H1 (cell line): ENCODE data around the gene SLC38A2. TPM values are rescaled to one million over a fixed set of nuclear protein-coding genes. Genes with fewer than 3 reads are reported as not detected.

Experiments
- CTCF ChIA-PET: fragments of 300-600 bp; sonication (Branson Sonifier 250); formaldehyde crosslinking; loops from one replicate; lab custom pipeline; 2021; ENCODE audit not compliant: partially characterized antibody; lab: Charles Lee
- POLR2A ChIA-PET: fragments of 300-600 bp; sonication (Branson Sonifier 250); formaldehyde crosslinking; loops from one replicate; lab custom pipeline; 2021; ENCODE audit warnings: inconsistent platforms; ENCODE audit not compliant: partially characterized antibody; lab: Charles Lee
- DNase-seq, 2 experiments: peaks; one replicate each; pipeline versions ENCODE4 v3.0.0 to v3.0.0-alpha.2; 2010 to 2022; ENCODE audit warnings: low spot score in 2 of 2, low read depth in 1 of 2, mixed read lengths in 1 of 2
- FAIRE-seq: peaks from 2 replicates; lab custom pipeline; 2011; peaks lifted over from hg19 to GRCh38; lab: Jason Lieb, UNC
- H2AFZ ChIP-seq: 2 replicates; pipeline ENCODE4 v1.8.1; 2012; ENCODE audit warnings: low read length, inconsistent platforms
- H2AK5ac ChIP-seq: 2 replicates; pipeline ENCODE4 v1.6.1; 2013; ENCODE audit warnings: low read depth, low read length
- H2BK120ac ChIP-seq: replicated peaks from 2 replicates; pipeline ENCODE3; 2013; ENCODE audit warnings: low read depth, low read length, inconsistent platforms
- H2BK12ac ChIP-seq: 2 replicates; pipeline ENCODE4 v1.6.1; 2013; ENCODE audit warnings: low read depth, low read length
- H2BK15ac ChIP-seq: 2 replicates; pipeline ENCODE4 v1.6.1; 2013; ENCODE audit warnings: low read length
- H2BK20ac ChIP-seq: 2 replicates; pipeline ENCODE4 v1.6.1; 2013; ENCODE audit warnings: low read length
- H2BK5ac ChIP-seq: 2 replicates; pipeline ENCODE4 v1.6.1; 2013; ENCODE audit warnings: low read depth, low read length
- H3K14ac ChIP-seq: 2 replicates; pipeline ENCODE4 v1.6.1; 2013; ENCODE audit warnings: inconsistent platforms; ENCODE audit not compliant: insufficient read length
- H3K18ac ChIP-seq: 2 replicates; pipeline ENCODE4 v1.6.1; 2013; ENCODE audit warnings: low read length; ENCODE audit errors: extremely low read depth
- H3K23ac ChIP-seq: 2 replicates; pipeline ENCODE4 v1.6.1; 2013; ENCODE audit warnings: inconsistent platforms; ENCODE audit not compliant: insufficient read length
- H3K23me2 ChIP-seq: 2 replicates; pipeline ENCODE4 v1.6.1; 2013; ENCODE audit warnings: low read depth, low read length
- H3K27ac ChIP-seq: 2 replicates; pipeline ENCODE4 v1.6.1; 2011; ENCODE audit warnings: low read depth, low read length, inconsistent platforms
- H3K27me3 ChIP-seq, 4 experiments: replicated peaks in 1 of 4; 1 replicate in 1 of 4; 2 replicates in 3 of 4; pipeline versions ENCODE4 v1.6.1 to v1.8.1; 2011 to 2013; ENCODE audit warnings: low read length in 3 of 4, mild to moderate bottlenecking in 3 of 4, inconsistent platforms in 2 of 4, mixed read lengths in 2 of 4, moderate library complexity in 1 of 4; ENCODE audit not compliant: control insufficient read depth in 3 of 4, insufficient read depth in 3 of 4; ENCODE audit errors: extremely low read depth in 1 of 4
- H3K36me3 ChIP-seq, 4 experiments: 2 replicates each; pipeline versions ENCODE4 v1.6.1 to v1.8.1; 2011 to 2013; ENCODE audit warnings: mild to moderate bottlenecking in 4 of 4, low read length in 3 of 4, moderate library complexity in 2 of 4, control low read depth in 1 of 4, inconsistent platforms in 1 of 4; ENCODE audit not compliant: insufficient read depth in 4 of 4, control insufficient read depth in 2 of 4
- H3K4ac ChIP-seq: replicated peaks from 2 replicates; pipeline ENCODE3; 2013; ENCODE audit warnings: low read length, low read depth, mixed read lengths, inconsistent platforms; ENCODE audit not compliant: insufficient read length
- H3K4me1 ChIP-seq, 4 experiments: replicated peaks in 1 of 4; 1 replicate in 1 of 4; 2 replicates in 3 of 4; pipeline versions ENCODE4 v1.6.1 to v1.8.1; 2011 to 2013; ENCODE audit warnings: low read length in 3 of 4, inconsistent platforms in 2 of 4, mixed read lengths in 1 of 4; ENCODE audit not compliant: insufficient read depth in 4 of 4, control insufficient read depth in 3 of 4
- H3K4me2 ChIP-seq, 2 experiments: 2 replicates each; pipeline versions ENCODE4 v1.6.1 to v1.8.1; 2011 to 2013; ENCODE audit warnings: low read depth in 2 of 2, low read length in 2 of 2, control low read depth in 1 of 2, inconsistent platforms in 1 of 2, mild to moderate bottlenecking in 1 of 2; ENCODE audit not compliant: insufficient read depth in 1 of 2
- H3K4me3 ChIP-seq, 4 experiments: fragments of 200-600, 300-600 bp in 1 of 4; sonication (generic), shearing (Covaris generic), sonication (Bioruptor Twin) in 1 of 4; 2 replicates each; pipeline versions ENCODE4 v1.5.1 to v1.8.1; 2011 to 2016; ENCODE audit warnings: low read length in 4 of 4, low read depth in 3 of 4, control low read depth in 2 of 4, inconsistent platforms in 2 of 4, mild to moderate bottlenecking in 2 of 4, mixed read lengths in 1 of 4, moderate library complexity in 1 of 4; ENCODE audit not compliant: insufficient read depth in 2 of 4; ENCODE audit errors: extremely low read depth in 1 of 4
- H3K56ac ChIP-seq: replicated peaks from 2 replicates; pipeline ENCODE3; 2013; ENCODE audit warnings: low read depth, mild to moderate bottlenecking, mixed read lengths, low read length, inconsistent platforms; ENCODE audit not compliant: insufficient read length
- H3K79me1 ChIP-seq: 2 replicates; pipeline ENCODE4 v1.6.1; 2013; ENCODE audit warnings: low read depth, low read length, control low read depth
- H3K79me2 ChIP-seq, 2 experiments: 2 replicates each; pipeline versions ENCODE4 v1.6.1 to v1.8.1; 2012 to 2013; ENCODE audit warnings: low read length in 2 of 2, mild to moderate bottlenecking in 2 of 2, inconsistent platforms in 1 of 2; ENCODE audit not compliant: insufficient read depth in 2 of 2, control insufficient read depth in 1 of 2
- H3K9ac ChIP-seq, 4 experiments: replicated peaks in 1 of 4; 1 replicate in 1 of 4; 2 replicates in 3 of 4; pipeline versions ENCODE4 v1.6.1 to v1.8.1; 2011 to 2013; ENCODE audit warnings: low read depth in 3 of 4, low read length in 3 of 4, control low read depth in 2 of 4, mild to moderate bottlenecking in 2 of 4, moderate library complexity in 2 of 4, inconsistent platforms in 1 of 4; ENCODE audit errors: extremely low read depth in 1 of 4
- H3K9me3 ChIP-seq, 2 experiments: 2 replicates each; pipeline versions ENCODE4 v1.6.1 to v1.8.1; 2012 to 2013; ENCODE audit warnings: mild to moderate bottlenecking in 2 of 2, moderate library complexity in 2 of 2, control low read depth in 1 of 2, inconsistent platforms in 1 of 2, low read depth in 1 of 2, low read length in 1 of 2, mixed read lengths in 1 of 2; ENCODE audit not compliant: insufficient read depth in 2 of 2
- H4K20me1 ChIP-seq, 2 experiments: replicated peaks in 1 of 2; 2 replicates each; pipeline versions ENCODE3 to v1.8.1; 2011 to 2013; ENCODE audit warnings: inconsistent platforms in 2 of 2, low read length in 2 of 2, mild to moderate bottlenecking in 1 of 2; ENCODE audit not compliant: insufficient read depth in 2 of 2, control insufficient read depth in 1 of 2
- H4K5ac ChIP-seq: 2 replicates; pipeline ENCODE4 v1.6.1; 2013; ENCODE audit warnings: low read length, low read depth, mixed read lengths, inconsistent platforms; ENCODE audit not compliant: insufficient read length
- H4K8ac ChIP-seq: 2 replicates; pipeline ENCODE4 v1.8.0; 2013; ENCODE audit warnings: mild to moderate bottlenecking, moderate library complexity, low read length, inconsistent platforms; ENCODE audit not compliant: insufficient read depth; ENCODE audit errors: extremely low read depth
- H4K91ac ChIP-seq: replicated peaks from 2 replicates; pipeline ENCODE3; 2013; ENCODE audit warnings: low read length, mixed read lengths, inconsistent platforms; ENCODE audit not compliant: insufficient read length
- BCL11A ChIP-seq, 2 experiments: IDR thresholded peaks; one replicate each; pipeline ENCODE4 v1.6.1; 2011; ENCODE audit warnings: low read depth in 2 of 2, low read length in 2 of 2, mild to moderate bottlenecking in 2 of 2
- CHD2 ChIP-seq: IDR thresholded peaks from 2 replicates; pipeline ENCODE4 v1.6.1; 2012; ENCODE audit warnings: low read length, improper control_type of control experiment
- CTCF ChIP-seq, 3 experiments: IDR thresholded peaks; 1 replicate in 2 of 3; 2 replicates in 1 of 3; pipeline versions ENCODE4 v1.5.1 to v1.6.1; 2011; ENCODE audit warnings: low read length in 3 of 3, mild to moderate bottlenecking in 3 of 3, inconsistent platforms in 2 of 3, low read depth in 1 of 3, moderate library complexity in 1 of 3; ENCODE audit not compliant: insufficient read depth in 1 of 3; ENCODE audit errors: control extremely low read depth in 1 of 3
- GABPA ChIP-seq: IDR thresholded peaks from 2 replicates; pipeline ENCODE4 v1.6.1; 2011; ENCODE audit warnings: mild to moderate bottlenecking, low read length, moderate library complexity, borderline replicate concordance; ENCODE audit not compliant: insufficient read depth
- POLR2A ChIP-seq, 2 experiments: IDR thresholded peaks; 1 replicate in 1 of 2; 2 replicates in 1 of 2; pipeline ENCODE4 v1.6.1; 2011; ENCODE audit warnings: low read depth in 2 of 2, low read length in 2 of 2, mild to moderate bottlenecking in 2 of 2; ENCODE audit errors: control extremely low read depth in 1 of 2
- RAD21 ChIP-seq, 2 experiments: IDR thresholded peaks in 1 of 2; conservative IDR thresholded peaks in 1 of 2; 2 replicates each; pipeline ENCODE4 v1.6.1; 2011; ENCODE audit warnings: low read depth in 2 of 2, low read length in 2 of 2, improper control_type of control experiment in 1 of 2, inconsistent platforms in 1 of 2, mild to moderate bottlenecking in 1 of 2, moderate library complexity in 1 of 2
- WGBS, 2 experiments: shearing (Covaris generic) in 1 of 2; methylation state at CpG; one replicate each; pipeline versions ENCODE4 v1.1.6 to v1.1.7; 2013 to 2015; ENCODE audit warnings: low lambda C conversion rate in 2 of 2, mixed read lengths in 2 of 2, inconsistent platforms in 1 of 2, low coverage in 1 of 2, missing lambda C conversion rate in 1 of 2; ENCODE audit not compliant: insufficient replicate concordance in 2 of 2, insufficient coverage in 1 of 2, insufficient read length in 1 of 2; ENCODE audit errors: extremely low coverage in 1 of 2, missing lambda C conversion rate in 1 of 2; 5-methylcytosine and 5-hydroxymethylcytosine counted together
- polyA plus RNA-seq, 7 experiments: library from polyadenylated mRNA; depleted of rRNA in 3 of 7; stranded (reverse) in 5 of 7; unstranded in 2 of 7; fragments of >200 nt in 5 of 7; fragments of 200-250 nt in 2 of 7; gene quantifications; 1 replicate in 5 of 7; 2 replicates in 1 of 7; 4 replicates in 1 of 7; pipeline versions ENCODE4 v1.2.1 to v1.2.3, GENCODE V29; 2011 to 2013; ENCODE audit warnings: missing spikeins in 2 of 7, mixed read lengths in 2 of 7
- total RNA-seq: library from RNA; stranded (reverse); fragmentation: NEBNext Ultra II Directional; extraction: Animal tissue kit (Norgen Biotek cat#: 25700); gene quantifications from 2 replicates; pipeline ENCODE4 v1.2.1, GENCODE V29; 2021
- TF ChIP-seq, protein P1 (sequence below): IDR thresholded peaks from 2 replicates; pipeline ENCODE4 v1.6.1; 2012; ENCODE audit warnings: inconsistent platforms

The SLC38A2 gene
- total and polyA plus RNA-seq, 2 of the 8 experiments (the other 6 are each of a cell fraction or from before 2014, with no cell fraction given) = 163 to 684 TPM

DNA sequence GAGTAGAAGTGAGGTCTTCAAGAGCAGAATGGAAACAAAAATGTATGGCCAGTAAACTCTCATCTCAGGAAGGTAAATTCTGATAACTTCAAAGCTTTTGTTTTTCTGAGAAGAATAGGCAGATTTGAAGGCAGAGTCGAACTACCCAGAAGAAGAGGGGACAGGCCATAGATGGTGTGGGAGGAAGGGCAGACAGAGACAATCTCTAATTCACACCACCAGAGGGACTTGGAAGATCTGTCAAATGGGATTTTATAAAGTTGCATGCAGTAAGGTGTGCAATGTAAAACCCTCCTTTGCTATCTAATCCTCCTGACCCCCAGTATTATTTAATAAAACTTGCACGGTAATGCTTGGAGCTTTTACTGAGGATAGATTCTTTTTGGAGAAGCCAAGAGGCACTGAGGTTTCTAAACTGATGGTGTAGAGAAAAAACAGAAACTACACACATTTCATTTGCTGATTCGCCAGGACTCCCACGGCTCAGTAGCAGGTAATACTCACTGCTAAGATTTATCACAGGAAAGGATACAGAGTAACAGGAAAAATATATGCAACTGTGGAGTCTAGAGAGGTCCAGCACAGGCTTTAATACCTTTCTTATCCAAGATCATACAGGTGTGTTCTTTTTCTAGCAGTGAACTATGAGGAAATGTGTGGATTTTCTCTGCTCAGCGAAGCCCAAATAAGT is 18.3 kb downstream of the SLC38A2 start:
- ChIA-PET POLR2A (interaction anchor here (0.6 to 7.5 kb wide), 9 partner anchors 8 to 296 kb away, joined by 3 to 263 read pairs (median 4); partner anchors contain the start of gene SLC38A2), CTCF (interaction anchor here (0.7 to 1.2 kb wide), 9 partner anchors 10 to 631 kb away, joined by 3 to 4 read pairs (median 4); no protein-coding TSS in a partner anchor)
- H2BK5ac ChIP-seq = no peak overlapping the region
- H3K4me1 ChIP-seq = no peaks in the 10 kb centered on the region
- H4K20me1 ChIP-seq = peaks cover 0 to 4% of the 10 kb centered on the region in 2 experiments
- no peak overlapping the region for H4K8ac ChIP-seq
- H3K14ac ChIP-seq = no peak overlapping the region
- H3K27ac ChIP-seq = no peak overlapping the region
- H3K23ac ChIP-seq = no peak overlapping the region
- H3K18ac ChIP-seq = no peak overlapping the region
- no peaks in the 10 kb centered on the region for H3K79me1 ChIP-seq
- no peak overlapping the region for H3K4ac ChIP-seq
- H2AK5ac ChIP-seq = no peak overlapping the region
- 89% methylated on average over 5 of the region's 5 CpGs; no CpG with 5 or more reads in 1 of the 2 experiments for WGBS, 2 experiments
- H3K36me3 ChIP-seq = peaks cover 0 to 9% (median 2%) of the 10 kb centered on the region in 4 experiments; a peak in 3 of 8 replicates
- H3K4me2 ChIP-seq = no peak overlapping the region
- H4K91ac ChIP-seq = no peak overlapping the region
- no peak overlapping the region for H4K5ac ChIP-seq
- H3K56ac ChIP-seq = no peak overlapping the region
- H2BK120ac ChIP-seq = no peak overlapping the region
- FAIRE-seq (no peak), DNase-seq (no peak)
- H2AFZ ChIP-seq = no peak overlapping the region
- H3K4me3 ChIP-seq = no peak overlapping the region
- no peak overlapping the region for H3K9ac ChIP-seq
- no peaks in the 10 kb centered on the region for H3K23me2 ChIP-seq
- no peaks in the 10 kb centered on the region for H3K9me3 ChIP-seq
- H2BK12ac ChIP-seq = no peak overlapping the region
- no peak overlapping the region for H2BK20ac ChIP-seq
- H2BK15ac ChIP-seq = no peak overlapping the region
- H3K27me3 ChIP-seq = no peaks in the 10 kb centered on the region
- no peaks in the 10 kb centered on the region for H3K79me2 ChIP-seq
- no peak for TF ChIP-seq GABPA
- no peak for TF ChIP-seq POLR2A (IDR thresholded peaks at IDR 0.05; ENCODE audit: control extremely low read depth in 1 of 2, low read depth in 2 of 2, low read length in 2 of 2)
- no peak for TF ChIP-seq CHD2
- no peak for TF ChIP-seq BCL11A (IDR thresholded peaks at IDR 0.05; ENCODE audit: low read depth in 2 of 2, low read length in 2 of 2)
- TF ChIP-seq RAD21 (IDR thresholded peaks at IDR 0.05 in 1 of 2, conservative IDR thresholded peaks at IDR 0.05 in 1 of 2; ENCODE audit: low read depth in 2 of 2, low read length in 2 of 2) = peak in 1 of 2 experiments; percentile 36; a peak in 2 of 4 replicates
- TF ChIP-seq, protein P1, sequence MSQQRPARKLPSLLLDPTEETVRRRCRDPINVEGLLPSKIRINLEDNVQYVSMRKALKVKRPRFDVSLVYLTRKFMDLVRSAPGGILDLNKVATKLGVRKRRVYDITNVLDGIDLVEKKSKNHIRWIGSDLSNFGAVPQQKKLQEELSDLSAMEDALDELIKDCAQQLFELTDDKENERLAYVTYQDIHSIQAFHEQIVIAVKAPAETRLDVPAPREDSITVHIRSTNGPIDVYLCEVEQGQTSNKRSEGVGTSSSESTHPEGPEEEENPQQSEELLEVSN = no peak
- peak in 1 of 3 experiments; percentile 33; a peak in 1 of 4 replicates for TF ChIP-seq CTCF (IDR thresholded peaks at IDR 0.05; ENCODE audit: control extremely low read depth in 1 of 3, insufficient read depth in 1 of 3, low read depth in 1 of 3, low read length in 3 of 3)
